ENCODE data around the gene FDX2.
A peak's percentile ranks its signal among the peaks of the same experiment; 100 is the strongest.

Gene FDX2

GRCh38 chr19:10260141-10260584 is 55.7 kb downstream of the FDX2 start:
- peak in 8 of 10 donors; percentile 34 to 94 (median 60) for DNase-seq
- intact Hi-C loops (cut with DNase I), result loop anchor here (10.0 kb wide), 1 partner anchor 75 kb away; the partner anchor contains the start of genes ICAM3 and RAVER1

Data from posterior cingulate gyrus (tissue), 11 donors.